ENCODE data around the gene ERBB4.

GRCh38 chr2:212078103-212078502 is 460.5 kb downstream of the ERBB4 start:
- TF ChIP-seq POLR2A (IDR thresholded peaks at IDR 0.05), result no peak
- TF ChIP-seq CTCF (IDR thresholded peaks at IDR 0.05), result no peak
